HG03066 (cell line): ENCODE measurements around the gene ZNF789.
"Not testable (repeated sequence)": the region's sequence is repeated elsewhere in the genome, so short reads cannot be mapped to it uniquely, and the experiment has no call there.

ENCODE experiments used
- ATAC-seq: cut with Tn5 transposase; IDR thresholded peaks from one replicate; pipeline ENCODE4 v1.9.1; 2021; ENCODE audit warnings: low read depth; ENCODE audit not compliant: unreplicated experiment

ZNF789 gene

DNA sequence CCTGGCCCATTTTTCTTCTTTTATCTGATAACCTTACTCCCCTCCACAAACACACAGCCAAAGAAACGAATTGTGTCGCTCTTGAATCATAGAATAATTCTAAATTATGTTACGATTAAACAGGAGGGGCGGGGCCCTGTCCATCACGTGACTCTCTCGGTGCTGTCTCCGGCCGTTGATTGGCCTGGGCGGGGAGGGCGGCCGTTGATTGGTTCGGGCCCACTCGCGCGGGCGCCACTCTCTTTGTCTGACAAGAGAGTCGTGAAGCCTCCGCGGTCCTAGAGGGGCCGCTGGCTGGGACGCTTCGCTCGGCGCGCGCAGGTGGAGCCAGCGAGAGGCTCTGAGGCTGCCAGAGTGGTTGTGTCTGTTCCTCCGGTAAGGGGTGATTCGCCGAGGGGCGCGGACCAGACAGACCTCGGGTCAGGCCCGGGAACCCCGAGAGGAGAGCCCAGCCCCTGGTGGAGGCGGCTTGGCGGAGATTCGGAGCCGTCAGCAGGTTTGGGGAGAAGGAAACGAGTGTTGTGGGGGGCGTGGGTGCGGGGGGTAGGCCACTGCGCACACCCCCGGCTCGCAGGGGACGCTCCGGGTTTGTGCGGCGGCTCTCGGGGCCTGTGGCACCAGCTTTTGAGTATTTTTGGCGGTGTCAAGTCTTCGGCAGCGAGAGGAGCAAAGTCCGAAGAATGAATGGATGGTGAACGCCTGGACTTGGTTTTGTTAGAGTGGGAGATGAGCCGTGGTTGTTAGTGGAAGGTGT is at the start of gene ZNF789:
Gene ZNF789, plus strand, starts transcription at position 330 of the 754 bp plus-strand sequence. CDS start 3,567 bp downstream, outside the sequence.
- ATAC-seq = peak; percentile 90

DNA sequence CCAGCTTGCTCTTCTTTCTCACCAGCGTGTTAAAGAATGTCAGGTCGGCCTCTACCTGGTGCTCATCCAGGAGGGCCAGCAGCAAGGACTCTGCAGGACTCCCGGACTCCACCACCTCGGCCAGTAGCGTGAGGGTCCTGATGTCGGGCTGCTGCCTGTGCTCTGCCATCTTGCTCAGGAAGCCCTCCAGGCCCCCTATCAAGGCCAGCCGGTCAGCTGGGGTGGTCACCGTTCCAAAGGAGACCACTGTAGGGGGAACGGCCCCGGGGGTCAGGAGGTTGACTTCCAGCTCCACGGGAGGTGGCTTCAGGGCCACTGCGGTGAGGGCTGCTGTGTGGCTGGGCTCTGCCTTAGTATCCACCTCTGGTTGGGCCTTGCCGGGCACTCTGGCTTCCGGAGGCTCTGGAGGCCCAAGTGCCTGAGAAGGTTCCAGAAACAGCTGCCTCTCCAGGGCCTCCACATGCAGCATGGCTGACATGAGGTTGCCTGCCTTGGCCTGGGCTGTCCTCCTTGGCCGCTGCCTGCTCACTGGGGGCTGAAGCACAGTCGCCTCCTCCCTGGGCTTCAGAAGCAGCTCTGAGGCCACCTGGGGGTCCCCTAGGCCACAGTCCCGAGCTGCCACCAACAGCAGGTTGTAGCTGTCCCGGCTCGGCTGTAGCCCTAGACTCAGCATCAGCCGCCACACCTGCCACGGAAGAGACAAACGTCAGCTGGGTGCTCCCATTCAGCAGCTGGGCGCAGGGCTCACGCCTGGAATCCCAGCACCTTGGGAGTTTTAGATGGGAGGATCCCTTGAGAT is 47.6 kb upstream of the ZNF789 start:
- ATAC-seq = no peak

DNA sequence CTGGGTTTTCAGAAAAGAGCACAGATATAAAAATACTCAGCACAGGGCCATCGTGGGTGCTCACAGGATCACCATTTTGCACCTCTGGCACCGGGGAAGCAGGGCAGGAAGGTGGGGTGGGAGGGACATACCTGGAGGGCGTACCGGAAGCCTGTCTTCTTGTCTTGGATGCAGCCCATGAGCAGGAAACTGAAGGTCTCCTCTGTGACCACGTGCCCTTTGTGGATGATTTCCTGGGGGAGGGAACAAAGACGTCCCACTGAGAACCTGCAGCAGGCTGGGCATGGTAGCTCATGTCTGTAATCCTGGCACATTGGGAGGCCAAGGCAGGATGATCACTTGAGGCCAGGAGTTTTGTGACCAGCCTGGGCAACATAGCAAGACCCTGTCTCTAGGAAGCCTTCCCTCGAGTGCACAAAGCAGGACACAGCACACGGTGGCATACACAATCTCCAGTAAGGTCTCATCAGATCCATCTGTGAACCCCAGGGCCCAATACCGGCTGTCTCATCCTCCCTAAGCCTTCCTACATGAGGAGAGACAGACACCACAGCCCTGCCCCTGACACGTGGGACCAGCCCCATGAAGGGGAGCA is 43.6 kb upstream of the ZNF789 start:
- ATAC-seq = no peak

DNA sequence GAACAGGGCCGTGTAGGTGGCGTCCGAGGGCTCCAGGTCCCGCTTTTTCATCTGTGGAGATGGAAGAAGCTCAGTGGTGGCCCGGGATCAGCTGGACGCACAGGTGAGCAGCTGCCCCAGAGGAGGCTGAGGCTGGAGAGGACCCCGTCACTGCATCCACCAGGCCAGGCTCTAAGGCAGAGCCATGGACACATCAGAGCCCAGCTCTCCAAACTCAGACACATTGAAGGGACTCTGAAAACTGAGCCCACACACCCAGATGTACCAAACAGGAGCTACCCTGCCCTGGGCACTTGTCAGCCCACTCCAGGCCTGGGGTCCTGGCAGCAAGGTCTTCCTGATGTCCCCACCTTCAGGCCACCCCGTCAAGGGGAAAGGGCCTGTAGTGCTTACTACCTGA is 42.9 kb upstream of the ZNF789 start:
- ATAC-seq = no peak

DNA sequence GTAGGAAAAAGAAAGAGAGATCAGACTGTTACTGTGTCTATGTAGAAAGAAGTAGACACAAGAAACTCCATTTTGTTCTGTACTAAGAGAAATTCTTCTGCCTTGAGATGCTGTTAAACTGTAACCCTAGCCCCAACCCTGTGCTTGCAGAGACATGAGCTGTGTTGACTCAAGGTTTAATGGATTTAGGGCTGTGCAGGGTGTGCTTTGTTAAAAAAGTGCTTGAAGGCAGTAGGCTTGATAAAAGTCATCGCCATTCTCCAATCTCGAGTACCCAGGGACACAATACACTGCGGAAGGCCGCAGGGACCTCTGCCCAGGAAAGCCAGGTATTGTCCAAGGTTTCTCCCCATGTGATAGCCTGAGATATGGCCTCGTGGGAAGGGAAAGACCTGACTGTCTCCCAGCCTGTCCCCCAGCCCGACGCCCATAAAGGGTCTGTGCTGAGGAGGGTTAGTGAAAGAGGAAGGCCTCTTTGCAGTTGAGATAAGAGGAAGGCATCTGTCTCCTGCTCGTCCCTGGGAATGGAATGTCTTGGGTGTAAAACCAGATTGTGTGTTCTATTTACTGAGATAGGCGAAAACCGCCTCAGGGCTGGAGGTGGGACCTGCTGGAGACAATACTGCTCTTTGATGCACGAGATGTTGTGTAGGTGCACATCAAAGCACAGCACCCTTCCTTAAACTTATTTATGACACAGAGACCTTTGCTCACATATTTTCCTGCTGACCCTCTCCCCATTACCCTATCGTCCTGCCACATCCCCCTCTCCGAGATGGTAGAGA is 40.7 kb upstream of the ZNF789 start:
- not testable (repeated sequence) for ATAC-seq

DNA sequence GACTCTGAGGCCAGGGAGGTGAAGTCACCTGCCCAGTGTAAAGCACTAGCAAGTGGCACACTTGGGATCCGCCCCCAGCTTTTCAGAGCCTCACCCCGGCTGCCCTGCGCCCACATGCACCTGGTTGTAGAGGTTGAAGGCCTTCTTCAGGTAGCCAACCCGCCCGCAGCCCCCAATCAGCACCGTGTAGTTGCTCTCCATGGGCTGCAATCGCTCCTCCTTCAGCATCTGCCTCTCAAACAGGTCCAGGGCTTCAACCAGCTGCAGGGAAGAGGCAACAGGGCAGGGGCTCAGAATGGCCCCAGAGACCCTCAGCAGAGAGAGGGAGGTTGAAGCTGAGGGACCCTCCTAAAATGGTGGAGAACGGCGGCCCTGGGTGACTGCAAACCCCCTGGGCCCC is 39.5 kb upstream of the ZNF789 start:
- ATAC-seq = no peak

DNA sequence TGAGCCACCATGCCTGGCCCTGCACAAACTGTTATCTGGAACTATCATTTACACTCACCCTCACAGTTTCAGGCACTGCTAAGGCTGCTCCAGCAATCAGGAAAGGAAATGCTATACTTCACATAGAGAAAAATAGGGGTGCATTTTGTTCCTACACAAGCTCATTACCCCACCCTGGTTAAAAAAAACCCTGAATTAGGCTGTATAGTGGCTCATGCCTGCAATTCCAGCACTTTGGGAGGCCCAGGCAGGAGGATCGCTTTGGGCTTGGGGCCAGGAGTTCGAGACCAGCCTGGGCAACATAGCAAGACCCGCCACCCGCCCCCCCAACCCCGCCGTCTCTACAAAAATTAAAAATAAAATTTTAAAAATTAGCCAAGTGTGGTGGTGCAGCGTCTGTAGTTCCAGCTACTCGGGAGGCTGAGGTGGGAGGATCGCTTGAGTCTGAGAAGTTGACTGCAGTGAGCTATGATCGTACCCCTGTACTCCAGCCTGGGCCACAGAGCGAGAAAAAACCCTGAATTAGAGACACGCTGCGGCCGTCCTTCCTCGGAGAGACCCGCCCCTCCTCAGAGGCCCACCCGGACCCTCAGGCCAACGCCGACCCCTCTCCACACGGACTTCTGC is 34.6 kb upstream of the ZNF789 start:
- peak; percentile 13 for ATAC-seq

DNA sequence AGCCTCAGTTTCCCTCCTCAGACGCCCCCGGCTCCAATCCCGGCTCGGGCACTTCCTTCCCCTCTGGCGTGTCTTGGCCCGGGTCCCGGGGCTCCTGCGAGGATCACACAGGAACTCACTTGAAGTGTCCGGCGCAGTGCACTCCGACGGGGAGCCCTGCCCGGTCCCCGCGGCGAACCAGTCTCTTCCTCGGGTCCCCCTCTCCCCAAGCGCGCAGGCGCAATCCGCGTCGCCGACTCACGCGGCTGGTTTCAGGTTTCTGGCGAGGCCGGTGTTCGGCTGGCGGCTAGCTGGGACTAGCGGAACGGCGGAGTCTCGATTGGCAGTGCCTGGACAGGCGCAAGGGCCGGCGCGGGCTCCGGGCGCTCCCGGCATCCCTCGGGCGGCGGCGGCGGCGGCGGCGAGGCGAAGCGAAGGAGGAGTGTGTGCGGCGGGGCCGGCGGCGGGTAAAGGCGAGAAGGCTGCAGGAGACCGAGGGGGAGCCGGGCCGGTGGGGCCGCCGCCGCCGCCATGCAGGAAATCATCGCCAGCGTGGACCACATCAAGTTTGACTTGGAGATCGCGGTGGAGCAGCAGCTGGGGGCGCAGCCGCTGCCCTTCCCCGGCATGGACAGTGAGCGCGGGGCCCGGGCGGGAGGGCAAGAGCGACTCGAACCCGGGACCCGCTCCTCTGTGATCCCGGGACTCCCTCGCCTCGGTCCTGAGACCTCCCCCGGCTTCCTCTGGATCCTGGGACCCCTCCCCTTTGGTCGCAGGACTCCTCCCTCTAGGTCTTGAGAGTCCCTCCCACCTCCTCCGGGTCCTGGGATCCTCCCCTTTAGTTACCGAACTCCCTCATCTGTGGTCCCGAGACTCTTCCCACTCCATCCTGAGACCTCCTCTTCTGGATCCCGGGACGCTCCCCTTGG is 33.9 kb upstream of the ZNF789 start, which contains the start of the genes CPSF4 and PTCD1:
Gene CPSF4, plus strand, starts transcription at position 371 of the 908 bp plus-strand sequence. Its CDS starts 140 bp downstream, at position 511.
Gene PTCD1, minus strand, starts transcription at position 226 of the 908 bp plus-strand sequence. CDS start 3,556 bp downstream, outside the sequence.
- ATAC-seq = peak; percentile 91

DNA sequence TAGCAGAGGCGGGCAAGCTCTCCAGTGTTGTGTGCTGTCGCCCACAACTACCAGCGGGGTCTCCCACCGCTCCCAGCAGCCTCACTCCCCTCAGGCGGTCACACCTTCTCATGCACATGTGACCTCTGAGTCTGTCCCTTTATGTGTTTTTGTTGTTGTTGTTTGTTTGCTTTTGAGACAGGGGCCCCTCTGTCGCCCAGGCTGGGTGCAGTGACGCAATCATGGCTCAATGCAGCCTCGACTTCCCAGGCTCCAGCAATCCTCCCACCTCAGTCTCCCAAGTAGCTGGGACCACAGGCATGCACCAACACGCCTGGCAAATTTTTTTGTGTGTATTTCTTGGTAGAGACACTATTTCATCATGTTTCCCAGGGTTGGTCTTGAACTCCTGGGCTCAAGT is 32.5 kb upstream of the ZNF789 start:
- no peak for ATAC-seq

DNA sequence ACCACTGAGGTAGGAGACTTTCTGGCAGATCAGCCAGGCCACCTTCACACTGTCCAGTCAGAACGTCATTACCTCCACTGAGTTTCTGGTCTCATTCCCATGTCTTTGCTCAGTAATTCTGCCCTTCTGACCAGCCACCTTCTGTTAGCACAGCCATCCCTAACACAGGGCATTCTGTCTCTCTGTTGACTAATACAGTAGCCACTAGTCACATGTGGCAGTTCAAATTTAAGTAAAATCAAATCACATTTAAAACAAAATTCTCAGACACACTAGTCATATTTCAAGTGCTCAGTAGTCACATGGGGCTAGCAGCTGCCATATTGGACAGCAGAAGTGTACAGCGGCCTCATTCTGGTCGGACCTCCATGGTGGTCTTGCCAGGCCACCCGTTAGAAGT is 26.6 kb upstream of the ZNF789 start:
- ATAC-seq = no peak

DNA sequence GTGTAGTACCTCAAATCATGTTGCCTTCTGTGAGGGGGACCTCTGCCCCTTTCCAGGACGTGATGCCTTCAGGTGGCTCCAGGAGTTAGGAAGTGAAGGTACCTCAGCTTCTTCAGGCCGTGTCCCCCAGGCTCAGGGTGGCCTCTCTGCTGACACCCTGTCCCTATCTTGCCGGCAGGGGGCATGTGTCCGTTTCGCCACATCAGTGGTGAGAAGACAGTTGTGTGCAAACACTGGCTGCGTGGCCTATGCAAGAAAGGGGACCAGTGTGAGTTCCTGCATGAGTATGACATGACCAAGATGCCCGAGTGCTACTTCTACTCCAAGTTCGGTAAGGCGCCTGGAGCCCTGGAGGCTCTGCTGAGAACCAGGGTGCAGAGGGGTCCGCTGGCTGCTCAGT is 24.7 kb upstream of the ZNF789 start:
- ATAC-seq = no peak

DNA sequence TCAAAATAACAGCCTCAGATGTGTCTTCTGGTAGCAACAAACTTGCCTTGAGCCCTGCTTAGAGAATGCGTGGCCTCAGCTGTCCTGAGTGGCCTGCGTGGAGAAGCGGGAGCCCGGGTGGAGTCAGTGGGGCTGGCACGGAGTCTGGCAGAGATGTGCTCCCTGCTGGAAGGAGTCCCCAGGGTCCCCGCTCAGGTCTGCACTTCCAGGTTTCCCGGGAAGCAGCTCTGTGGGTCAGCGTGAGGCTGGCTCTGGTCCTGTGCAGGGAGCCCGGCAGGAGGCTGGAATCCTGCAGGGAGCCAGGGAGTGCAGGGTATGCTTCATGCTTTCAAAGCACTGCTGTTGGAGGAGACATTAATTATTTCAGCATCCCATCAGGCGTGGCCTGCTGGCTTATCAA is 23.8 kb upstream of the ZNF789 start:
- no peak for ATAC-seq

DNA sequence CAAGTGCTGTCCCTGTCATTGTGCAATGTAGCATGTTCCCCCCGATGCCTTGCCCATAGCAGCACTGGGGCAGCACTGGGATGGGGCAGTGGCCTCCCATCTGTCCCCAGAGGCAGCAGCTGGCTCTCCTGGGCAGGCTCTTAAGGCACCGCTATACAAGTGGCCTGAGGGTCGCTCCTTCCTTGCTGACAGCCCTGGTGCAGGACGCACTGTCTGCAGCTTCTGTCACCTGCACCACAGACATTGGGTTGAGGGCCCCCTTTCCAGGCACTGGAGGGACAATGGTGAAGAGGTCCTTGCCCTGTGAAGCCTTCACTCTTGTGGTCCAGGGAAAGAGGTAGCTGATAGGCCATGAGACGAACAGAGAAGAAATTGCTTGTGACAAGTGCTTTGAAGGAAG is 23.4 kb upstream of the ZNF789 start:
- ATAC-seq = no peak

DNA sequence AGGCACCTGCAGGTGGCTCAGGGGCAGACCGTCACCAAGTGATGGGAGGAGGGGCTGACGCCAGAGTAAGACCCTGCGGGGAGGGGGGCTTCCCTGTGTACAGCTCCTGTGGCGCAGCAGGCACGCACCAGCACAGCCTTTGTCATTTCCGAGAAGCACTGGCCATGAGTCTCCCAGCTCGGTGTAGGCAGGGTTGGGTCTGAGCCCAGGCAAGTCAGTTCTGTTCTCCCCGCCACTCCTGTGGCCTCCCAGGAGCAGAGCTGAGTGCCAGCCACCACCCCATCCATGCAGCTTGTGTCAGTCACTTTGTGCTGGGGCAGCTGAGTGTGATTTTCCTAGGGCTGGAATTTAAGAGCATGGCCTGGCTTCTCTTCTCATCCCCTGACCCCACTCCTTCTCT is 20.8 kb upstream of the ZNF789 start:
- ATAC-seq = no peak

DNA sequence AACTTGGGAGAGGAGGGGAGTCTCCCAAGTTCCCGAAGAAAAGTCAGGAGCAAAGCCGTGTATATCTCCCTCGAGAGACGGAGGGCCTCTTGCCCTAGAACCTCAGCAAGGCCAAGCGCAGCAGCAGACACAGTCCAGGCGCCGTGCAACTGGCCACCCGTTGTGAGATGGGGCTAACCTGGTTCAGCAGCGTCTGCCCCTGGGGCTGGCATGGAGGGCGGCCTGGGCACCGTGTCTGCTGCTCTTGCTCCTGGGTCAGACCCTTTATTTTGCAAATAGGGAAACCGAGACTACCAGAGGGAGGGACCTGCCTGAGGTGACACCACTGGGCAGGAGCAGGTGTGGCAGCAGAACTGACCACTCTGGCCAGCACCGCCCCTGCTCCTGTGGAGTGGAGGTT is 20.1 kb upstream of the ZNF789 start:
- ATAC-seq = no peak

DNA sequence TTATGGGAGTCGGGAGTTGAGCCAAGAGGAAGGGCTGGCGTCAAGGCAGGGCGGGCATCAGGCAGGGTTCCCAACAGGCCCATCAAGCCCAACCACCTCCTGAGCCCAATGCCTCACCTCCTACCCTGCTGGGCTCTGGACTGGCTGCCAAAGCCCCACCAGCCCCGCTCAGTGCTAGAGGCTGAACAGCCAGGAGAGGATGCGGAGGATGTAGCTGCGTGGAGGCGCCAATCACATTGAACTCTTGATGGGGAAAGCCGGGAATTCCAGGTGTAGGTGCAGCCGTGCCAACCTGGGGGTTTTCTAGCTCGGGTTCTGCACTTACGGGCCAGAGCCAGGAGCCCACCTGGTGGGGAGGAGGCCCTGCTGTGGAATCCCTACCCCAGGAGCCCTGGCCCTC is 19.6 kb upstream of the ZNF789 start:
- ATAC-seq = no peak

DNA sequence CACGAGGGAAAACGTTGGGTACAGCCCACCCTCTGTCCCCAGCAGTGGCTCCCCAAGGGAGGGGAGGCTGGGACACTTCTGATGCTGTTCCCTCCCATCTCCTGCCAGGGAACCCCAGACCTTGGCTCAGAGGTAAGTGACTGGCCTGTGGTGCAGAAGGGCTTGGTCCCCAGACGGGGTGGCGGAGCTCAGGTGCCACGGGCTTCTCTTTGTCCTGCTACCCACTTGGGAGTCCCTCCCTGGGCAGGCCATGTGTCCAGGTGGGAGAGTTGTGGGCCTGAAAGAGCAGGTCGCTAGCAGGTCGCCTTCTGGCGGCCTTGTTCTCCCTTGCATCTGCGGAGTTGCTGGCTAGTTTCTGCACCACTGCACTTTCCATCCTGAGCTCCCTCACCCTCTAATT is 16.8 kb upstream of the ZNF789 start:
- ATAC-seq = no peak

DNA sequence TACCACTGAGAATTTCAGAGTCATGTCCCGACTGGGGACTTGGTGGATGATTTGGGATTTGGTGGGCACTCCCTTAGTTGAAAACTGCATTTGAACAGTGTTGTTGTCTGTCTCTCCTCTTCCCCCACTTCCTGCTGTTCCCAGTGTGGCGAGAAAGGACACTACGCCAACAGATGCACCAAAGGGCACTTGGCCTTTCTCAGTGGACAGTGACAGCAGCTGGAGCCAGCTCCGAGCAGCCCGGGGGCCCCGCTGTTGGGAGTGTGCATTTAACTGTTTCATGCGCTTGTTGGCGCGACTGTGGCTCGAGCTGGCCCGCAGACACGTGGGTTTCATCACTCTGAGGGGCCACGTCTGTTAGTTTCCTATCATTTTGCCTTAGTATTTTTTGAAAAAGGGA is 16.4 kb upstream of the ZNF789 start:
- ATAC-seq = no peak

DNA sequence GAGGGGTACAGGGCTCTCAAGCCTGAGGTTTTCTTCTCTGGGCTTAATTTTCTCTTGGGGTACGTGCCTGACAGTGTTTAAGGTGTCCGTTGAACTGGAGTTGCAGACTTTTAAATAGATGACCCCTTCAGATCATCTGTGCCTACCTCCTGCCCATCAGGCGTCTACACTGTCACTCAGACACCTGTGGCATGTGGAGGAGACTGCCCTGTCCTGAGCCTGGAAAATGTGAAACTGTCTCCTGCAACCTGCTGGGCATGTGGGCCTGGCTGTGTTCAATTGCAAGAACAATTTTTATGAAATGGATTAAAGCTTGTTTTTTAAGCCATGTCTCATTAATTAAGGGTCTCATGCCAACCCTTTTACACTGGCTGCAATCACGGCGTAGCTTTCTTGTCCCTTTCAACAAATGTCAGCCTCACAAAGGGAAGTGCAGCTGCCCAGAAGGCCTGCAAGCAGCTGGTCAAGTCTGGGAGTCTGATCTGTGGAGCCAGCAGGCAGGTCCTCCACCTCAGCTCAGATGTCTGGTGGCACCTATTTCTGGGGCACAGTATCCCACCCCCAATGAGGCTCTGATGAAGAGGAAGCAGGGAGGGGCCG is 15.5 kb upstream of the ZNF789 start:
- ATAC-seq = no peak
